ENCODE data around the gene FGFBP2. TPM values are rescaled to one million over a fixed set of nuclear protein-coding genes. Genes with fewer than 3 reads are reported as not detected.
"Not testable (repeated sequence)": the region's sequence is repeated elsewhere in the genome, so short reads cannot be mapped to it uniquely, and the experiment has no call there.

The FGFBP2 gene
- total RNA-seq, 4 donors from 2014 or later: 33.0 to 337 (median 145) TPM

- TF ChIP-seq CTCF (IDR thresholded peaks at IDR 0.05) (no peak), EP300 (IDR thresholded peaks at IDR 0.05) (no peak), POLR2A (IDR thresholded peaks at IDR 0.05) (no peak)
- no peak for DNase-seq (ENCODE audit: low spot score in 2 of 2)
- Histone ChIP-seq H3K27me3 (no peaks in the 10 kb centered on the region), H3K4me1 (no peaks in the 10 kb centered on the region), H3K9me3 (no peaks in the 10 kb centered on the region), H3K4me3 (no peak overlapping the region), H3K27ac (no peak overlapping the region), H3K36me3 (no peaks in the 10 kb centered on the region)
- WGBS, 2 donors: 87 to 100% methylated on average over 1 of the region's 1 CpG
Observed at GRCh38 chr4:15921592-15921932, 41.4 kb downstream of the FGFBP2 start.

- WGBS, 2 donors: 50 to 64% methylated on average over 4 of the region's 4 CpGs
- peak overlapping the region in 1 of 4 donors; percentile 32 for H3K27ac ChIP-seq
- no peaks in the 10 kb centered on the region for H3K36me3 ChIP-seq
- no peak overlapping the region for H3K4me3 ChIP-seq
- no peaks in the 10 kb centered on the region for H3K4me1 ChIP-seq
- H3K27me3 ChIP-seq: no peaks in the 10 kb centered on the region
- TF ChIP-seq CTCF (IDR thresholded peaks at IDR 0.05) (no peak), EP300 (IDR thresholded peaks at IDR 0.05) (no peak), POLR2A (IDR thresholded peaks at IDR 0.05) (no peak)
- H3K9me3 ChIP-seq: no peaks in the 10 kb centered on the region
- peak in 1 of 2 donors; percentile 20 for DNase-seq (ENCODE audit: low spot score in 2 of 2)
Observed at GRCh38 chr4:15920723-15921591, 42.0 kb downstream of the FGFBP2 start.

- TF ChIP-seq CTCF (IDR thresholded peaks at IDR 0.05): no peak
- TF ChIP-seq POLR2A (IDR thresholded peaks at IDR 0.05): no peak
- no peak for TF ChIP-seq EP300 (IDR thresholded peaks at IDR 0.05)
- WGBS, 2 donors: 74 to 78% methylated on average over 4 of the region's 4 CpGs
- H3K27ac ChIP-seq: no peak overlapping the region
- H3K4me1 ChIP-seq: no peaks in the 10 kb centered on the region
- no peak for DNase-seq (ENCODE audit: low spot score in 2 of 2)
- no peaks in the 10 kb centered on the region for H3K9me3 ChIP-seq
- no peaks in the 10 kb centered on the region for H3K36me3 ChIP-seq
- no peaks in the 10 kb centered on the region for H3K27me3 ChIP-seq
- H3K4me3 ChIP-seq: no peak overlapping the region
Observed at GRCh38 chr4:15918484-15919129, 44.4 kb downstream of the FGFBP2 start.

GRCh38 chr4:15917297-15917696 lies 45.7 kb downstream of the FGFBP2 start:
- Histone ChIP-seq H3K9me3 (no peaks in the 10 kb centered on the region), H3K27me3 (no peaks in the 10 kb centered on the region), H3K4me1 (no peaks in the 10 kb centered on the region), H3K36me3 (no peaks in the 10 kb centered on the region), H3K27ac (no peak overlapping the region), H3K4me3 (no peak overlapping the region)
- WGBS, 2 donors: 59 to 67% methylated on average over 2 of the region's 2 CpGs
- no peak for DNase-seq (ENCODE audit: low spot score in 2 of 2)
- TF ChIP-seq CTCF (IDR thresholded peaks at IDR 0.05) (no peak), EP300 (IDR thresholded peaks at IDR 0.05) (no peak), POLR2A (IDR thresholded peaks at IDR 0.05) (no peak)

GRCh38 chr4:15916358-15916757 lies 46.6 kb downstream of the FGFBP2 start:
- WGBS, 2 donors: 97% methylated on average over 9 of the region's 9 CpGs
- DNase-seq (ENCODE audit: low spot score in 2 of 2); H3K9me3 ChIP-seq; H3K27me3 ChIP-seq; H3K36me3 ChIP-seq; H3K4me1 ChIP-seq; H3K27ac ChIP-seq; H3K4me3 ChIP-seq: not testable (repeated sequence)
